GM18502 (cell line): Measurements from ENCODE around the gene CLK3.
"Not testable (repeated sequence)": the region's sequence is repeated elsewhere in the genome, so short reads cannot be mapped to it uniquely, and the experiment has no call there.

Source experiments
- ATAC-seq: cut with Tn5 transposase; IDR thresholded peaks from one replicate; pipeline ENCODE4 v1.9.1; 2021; ENCODE audit warnings: mild to moderate bottlenecking; ENCODE audit not compliant: unreplicated experiment, poor library complexity

The CLK3 gene

DNA sequence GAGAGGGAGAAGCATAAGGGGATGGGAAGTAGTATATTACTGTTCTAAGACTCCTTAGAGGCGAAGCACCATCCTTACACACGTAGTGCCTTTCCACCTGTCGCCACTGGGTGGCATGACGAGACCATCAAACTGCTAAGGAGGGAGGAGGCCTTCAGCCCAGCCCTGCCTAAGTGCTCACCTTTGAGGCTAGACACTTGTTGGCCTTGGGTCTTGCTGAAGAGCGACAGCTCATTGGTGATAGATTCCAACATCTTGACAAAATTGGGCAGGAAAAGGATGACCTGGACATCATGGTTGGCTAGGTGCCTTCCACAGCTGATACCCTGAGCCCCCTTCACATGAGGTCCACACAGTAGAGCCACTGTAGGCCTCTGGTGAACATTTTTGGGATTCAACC, 19.6 kb downstream of the CLK3 start:
- ATAC-seq, result peak; percentile 57

GRCh38 chr15:74636984-74637383, 21.3 kb downstream of the CLK3 start:
- ATAC-seq, result no peak

DNA sequence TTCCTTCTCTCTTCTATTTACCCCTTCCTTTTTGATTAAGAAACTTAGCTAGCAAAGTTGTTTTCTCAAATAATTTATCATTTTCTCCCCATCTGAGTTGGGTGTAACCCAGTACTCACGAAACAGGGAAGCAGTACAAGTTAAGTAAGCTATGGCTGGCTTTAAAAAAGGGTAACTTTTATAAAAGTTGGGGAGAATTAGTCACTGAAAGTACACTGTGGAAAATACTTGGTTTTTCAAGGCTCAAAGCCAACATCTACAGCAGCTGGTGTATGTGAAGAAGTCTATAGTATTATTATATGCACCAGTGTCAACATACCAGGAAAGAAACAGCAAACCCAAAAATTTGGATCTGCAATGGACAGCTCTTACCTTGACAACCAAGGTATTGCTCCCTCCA, 25.5 kb downstream of the CLK3 start:
- no peak for ATAC-seq

DNA sequence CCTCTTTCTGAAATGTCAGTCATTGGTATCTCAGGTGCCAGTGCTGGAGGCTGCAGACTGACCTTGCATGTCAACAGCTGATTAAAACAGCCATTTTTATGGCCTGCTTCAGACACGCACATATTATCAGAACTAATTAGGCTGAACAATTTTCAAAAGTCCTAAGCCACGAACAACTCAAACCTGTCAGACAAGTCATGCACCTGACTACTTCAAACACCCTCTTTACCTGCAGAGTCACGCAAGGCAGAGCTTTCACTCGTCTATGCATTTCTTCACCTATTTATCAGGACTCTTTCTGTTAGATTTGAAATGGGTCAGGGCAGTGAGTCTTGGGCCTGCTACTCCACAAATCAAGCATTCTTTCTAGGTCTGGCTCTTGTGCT, 26.7 kb downstream of the CLK3 start:
- ATAC-seq, result no peak

DNA sequence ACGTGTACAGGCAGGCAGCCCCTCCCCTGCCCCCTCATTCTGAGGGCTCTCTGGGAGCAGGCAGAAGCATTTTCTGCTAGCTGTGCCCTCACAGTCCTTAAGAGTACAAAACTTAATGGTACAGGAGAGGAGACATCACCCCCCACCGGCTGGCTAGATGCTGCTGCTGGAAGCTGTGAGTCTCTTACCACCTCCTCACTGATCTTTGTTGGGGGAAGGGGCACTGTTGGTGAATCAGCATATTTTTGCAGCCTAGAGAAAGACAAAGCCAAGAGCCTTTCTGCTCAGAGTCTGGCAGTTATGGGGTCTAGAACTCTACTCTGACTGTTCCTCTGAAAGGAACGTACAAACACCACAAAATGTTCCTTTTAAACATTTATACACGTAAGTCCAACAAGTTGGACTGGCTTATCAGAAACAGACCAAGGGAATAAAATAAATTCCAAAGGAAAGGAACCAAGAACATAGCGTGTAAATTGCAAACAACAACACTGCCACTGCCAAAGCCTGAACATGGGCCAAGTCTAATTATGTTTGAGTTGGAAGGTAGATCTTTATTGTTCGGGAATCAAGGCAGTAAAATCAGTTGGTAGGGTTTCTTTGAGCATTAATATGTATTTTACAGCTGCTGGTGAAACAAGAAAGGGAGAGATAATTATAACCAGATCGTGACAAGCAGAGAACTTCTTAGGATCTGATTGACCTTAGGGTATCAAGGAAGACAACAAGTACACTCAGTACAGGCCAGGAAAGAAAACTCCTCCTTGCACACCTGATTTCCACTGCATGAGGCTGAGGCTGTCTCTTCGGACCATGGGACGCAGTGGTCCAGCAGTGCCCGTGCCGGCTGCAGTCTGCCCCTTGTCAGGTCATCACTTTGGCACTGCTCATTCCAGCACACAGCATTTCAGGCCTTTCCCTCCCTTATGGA, 27.4 kb downstream of the CLK3 start:
- no peak for ATAC-seq

GRCh38 chr15:74643665-74644204, 28.1 kb downstream of the CLK3 start:
- ATAC-seq, result no peak

DNA sequence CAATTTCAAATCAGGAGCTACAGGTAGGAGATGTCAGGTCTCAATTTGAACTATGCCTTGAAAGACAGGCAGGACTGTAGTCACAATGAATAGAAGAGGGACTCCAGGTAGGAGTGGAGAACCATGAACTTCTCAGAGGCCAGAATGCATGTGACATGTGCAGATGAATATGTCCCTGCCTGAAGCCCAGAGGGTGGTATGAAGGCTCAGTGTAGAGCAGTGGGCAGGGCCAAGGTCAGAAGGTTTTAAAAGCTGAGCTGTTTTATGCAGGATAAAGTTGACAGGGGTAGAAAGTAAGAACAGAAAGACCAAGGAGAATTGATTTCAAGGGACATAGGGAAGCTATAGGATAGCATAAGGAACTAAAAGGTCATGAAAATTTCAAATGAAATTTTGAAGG, 30.8 kb downstream of the CLK3 start:
- no peak for ATAC-seq

DNA sequence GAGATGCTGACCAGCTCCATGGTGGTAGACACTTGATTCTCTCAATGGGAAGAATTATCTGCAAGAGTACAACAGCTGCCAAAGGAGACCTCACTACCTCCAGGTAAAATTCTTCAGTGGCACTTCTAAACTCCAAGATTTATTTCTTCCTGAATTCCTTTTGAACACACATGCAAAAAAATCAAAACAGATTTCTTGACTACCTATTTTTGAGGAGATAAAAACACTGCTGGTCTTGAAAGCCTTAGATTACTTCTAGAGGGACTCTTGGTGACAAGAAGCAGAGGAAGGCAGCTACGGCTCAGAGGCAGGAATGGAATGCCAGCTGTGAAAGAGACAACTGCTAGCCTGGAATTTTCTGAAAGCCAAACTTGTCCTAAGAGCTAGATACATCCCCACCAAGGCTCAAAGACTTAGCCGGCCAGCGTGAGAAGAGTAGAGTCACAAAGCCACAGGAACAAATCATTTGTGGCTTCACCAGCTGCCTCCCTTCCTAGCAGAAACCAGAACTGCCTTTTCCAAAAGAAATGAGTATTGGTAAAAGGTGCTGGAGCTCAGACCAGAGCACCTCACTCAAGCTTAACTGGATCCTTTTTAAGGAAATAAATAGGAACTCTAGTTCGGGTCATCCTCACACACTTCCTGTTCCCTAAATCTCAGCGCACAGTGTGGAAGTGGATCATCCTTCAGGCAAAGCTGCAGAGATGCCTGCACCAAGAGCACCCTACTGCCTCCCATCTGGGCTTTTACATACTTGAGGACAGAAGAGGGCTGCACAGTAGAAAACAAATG, 32.6 kb downstream of the CLK3 start:
- no peak for ATAC-seq

DNA sequence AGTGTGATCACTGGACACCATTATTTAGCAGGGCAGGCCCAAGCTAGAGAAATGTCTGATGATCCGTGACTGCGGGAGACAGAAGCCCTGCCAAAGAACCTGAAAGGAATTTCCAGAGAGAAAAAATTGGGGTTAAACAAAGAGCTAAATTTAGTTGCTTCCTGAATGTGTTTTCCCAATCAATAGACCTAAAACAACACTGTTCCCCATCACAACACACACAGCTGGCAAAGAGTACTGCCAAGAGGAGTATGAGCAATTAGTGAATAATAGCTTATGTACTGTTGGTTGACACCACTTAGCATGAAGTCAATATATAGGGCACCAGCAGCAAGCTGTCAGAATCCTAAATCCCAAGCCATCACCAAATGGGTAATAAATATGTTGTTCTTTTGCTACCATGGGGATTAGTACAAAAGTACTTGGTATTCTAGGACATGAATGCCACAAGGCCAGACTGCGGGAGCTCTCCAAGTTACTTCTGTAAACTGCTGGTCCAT, 35.7 kb downstream of the CLK3 start:
- no peak for ATAC-seq

DNA sequence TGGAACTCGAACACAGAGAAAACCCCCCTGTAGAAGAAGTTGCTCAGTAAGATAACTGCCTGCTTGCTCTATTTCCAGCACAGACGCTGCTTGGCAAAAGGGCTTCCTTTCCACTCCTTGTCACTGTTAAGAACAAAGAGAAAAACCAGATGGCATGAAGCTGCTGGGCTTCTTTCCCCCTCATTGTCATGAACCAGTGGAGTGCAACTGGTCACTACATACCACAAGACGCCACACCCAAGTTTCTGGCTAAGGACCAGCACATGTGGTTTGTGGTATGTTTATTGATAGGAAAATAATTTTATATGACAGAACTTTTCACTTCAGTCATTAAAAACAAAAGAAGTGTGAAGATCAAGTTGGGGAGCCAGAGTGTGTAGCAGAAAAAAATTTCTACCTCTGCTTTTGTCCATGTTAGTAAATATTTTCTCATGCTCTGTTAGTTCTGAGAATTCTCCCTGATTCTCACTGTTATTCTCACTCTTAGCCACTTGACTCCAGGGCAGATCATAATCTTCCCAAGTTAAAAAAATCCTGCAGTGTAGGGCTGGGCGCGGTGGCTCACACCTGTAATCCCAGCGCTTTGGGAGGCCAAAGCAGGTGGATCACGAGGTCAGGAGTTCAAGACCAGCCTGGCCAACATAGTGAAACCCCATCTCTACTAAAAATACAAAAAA, 37.9 kb downstream of the CLK3 start:
- no peak for ATAC-seq

GRCh38 chr15:74655424-74655823, 39.8 kb downstream of the CLK3 start:
- ATAC-seq, result no peak

DNA sequence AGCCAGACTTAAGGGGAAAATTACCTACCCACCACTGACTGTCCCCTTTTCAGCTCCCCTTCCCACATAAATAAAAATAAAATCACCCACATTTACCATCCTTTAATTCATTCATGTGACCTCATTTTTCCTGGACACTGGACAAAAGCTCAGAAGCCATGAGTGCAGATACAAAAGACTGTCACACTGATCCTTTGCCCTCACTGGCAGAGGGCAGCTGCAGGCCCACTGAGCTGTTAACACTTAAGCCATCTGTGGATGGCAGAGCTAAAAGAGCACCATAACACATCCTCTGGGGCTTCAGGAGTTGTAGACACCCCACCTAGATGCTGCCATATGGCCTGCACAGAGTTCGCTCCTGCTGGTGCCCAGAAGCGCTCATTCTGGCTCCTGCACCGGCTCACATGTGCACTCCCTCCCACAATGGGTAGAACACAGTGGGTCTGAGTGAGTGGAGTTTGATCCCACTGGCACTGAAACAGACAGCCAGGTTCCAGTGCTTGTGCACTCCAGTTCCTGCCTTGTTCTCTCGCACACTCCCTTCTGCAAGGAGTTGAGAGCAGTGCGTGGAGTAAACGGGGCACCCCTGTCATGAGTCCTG, 41.4 kb downstream of the CLK3 start:
- ATAC-seq, result no peak

DNA sequence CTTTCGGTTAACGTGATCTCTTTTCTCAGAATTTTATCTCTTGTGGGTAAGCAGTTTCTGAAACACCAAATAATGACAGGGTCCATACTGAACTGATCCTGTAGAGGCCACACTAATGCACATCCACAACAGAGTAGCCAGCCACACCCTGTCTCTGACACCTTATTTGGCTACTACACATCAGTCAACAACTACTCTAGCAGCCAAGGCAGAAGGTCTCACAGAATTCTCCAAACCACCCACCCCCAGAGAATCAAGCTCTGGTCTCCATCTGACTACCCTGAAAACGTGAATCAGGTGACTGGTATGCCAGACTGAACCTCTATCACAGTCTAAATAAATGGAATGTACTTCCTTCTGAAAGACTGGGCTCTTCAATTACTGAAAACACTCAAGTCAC, 42.2 kb downstream of the CLK3 start:
- ATAC-seq, result no peak

DNA sequence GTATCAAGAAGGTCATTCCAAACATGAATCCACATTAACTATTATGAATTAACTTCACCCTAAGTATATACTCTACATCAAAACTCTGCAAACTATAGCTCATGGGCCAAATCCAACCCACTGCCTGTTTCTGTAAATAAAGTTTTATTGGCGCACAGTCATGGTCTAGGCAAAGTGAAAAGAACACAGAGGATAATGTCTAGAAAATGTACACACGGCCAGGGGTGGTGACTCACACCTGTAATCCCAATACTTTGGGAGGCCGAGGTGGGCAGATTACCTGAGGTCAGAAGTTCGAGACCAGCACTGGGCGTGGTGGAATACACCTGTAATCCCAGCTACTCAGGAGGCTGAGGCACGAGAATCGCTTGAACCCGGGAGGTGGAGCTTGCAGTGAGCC, 45.6 kb downstream of the CLK3 start:
- not testable (repeated sequence) for ATAC-seq

- no peak for ATAC-seq
These were observed 46.6 kb downstream of the CLK3 start for GRCh38 chr15:74662064-74662860.

- no peak for ATAC-seq
These were observed 47.8 kb downstream of the CLK3 start for GRCh38 chr15:74663303-74664027.

DNA sequence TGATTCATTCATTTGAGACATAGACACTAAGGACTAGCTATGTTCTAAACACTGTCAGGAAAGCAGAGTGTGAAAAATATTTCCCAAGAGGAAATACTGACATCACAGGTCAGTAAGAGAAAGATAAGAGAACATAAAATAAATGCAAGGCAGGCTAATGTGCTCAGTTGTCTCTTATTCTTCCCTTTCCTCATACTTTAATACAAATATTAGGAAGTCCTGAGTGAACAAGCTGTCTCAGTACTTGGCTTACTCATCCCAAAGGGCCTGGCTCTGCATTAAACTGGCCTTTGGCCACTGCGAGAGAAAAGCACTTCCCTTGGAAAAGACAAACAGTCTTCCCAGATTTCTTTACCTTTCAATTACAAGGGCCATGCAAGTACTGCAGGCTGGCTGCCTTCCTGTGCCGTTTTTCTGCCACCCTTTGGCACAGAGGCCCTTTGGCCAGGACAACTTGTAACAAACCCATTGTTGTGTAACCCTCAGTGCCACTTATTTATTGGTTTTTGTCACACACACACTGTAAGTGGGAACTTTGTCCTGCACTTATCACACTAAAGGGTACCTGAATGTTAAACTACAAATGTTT, 48.5 kb downstream of the CLK3 start:
- ATAC-seq, result no peak

DNA sequence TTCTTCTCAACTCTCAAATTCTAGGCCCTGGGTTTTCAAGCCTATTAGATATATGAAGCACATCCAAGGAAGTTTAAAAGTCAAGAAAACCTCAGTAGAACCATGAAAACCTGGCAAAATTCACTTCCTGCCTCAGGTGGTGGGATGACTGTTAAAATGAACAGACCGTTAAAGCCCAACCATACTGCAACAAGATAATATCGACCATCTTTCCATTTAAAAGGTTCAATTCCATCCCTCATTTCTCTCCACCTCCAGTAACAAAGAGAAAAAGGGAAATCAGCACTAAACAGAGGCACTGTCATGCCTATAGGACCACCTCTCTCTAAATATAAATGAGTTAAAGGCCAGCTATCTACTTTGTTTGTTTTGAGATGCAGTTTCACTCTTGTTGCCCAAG, 49.0 kb downstream of the CLK3 start:
- ATAC-seq, result no peak
